A172 (cell line): ENCODE measurements around the gene KCNH4. TPM values are rescaled to one million over a fixed set of nuclear protein-coding genes. Genes with fewer than 3 reads are reported as not detected.
"Not testable (repeated sequence)": the region's sequence is repeated elsewhere in the genome, so short reads cannot be mapped to it uniquely, and the experiment has no call there.

Source experiments
- DNase-seq: peaks from one replicate; pipeline ENCODE4 v3.0.0-alpha.2; 2015; ENCODE audit warnings: low spot score
- total RNA-seq: library from RNA; depleted of rRNA; stranded (reverse); fragments of >200 nt; shearing (Covaris generic); gene quantifications from 2 replicates; pipeline ENCODE4 v1.2.3, GENCODE V29; 2014

KCNH4 gene
- total RNA-seq, 1 experiment from 2014 or later: not detected

GRCh38 chr17:42178817-42179216 lies 2.1 kb downstream of the KCNH4 start:
- peak; percentile 39 for DNase-seq

GRCh38 chr17:42177684-42178083 lies 3.3 kb downstream of the KCNH4 start:
- DNase-seq: no peak

GRCh38 chr17:42174126-42174783 lies 6.7 kb downstream of the KCNH4 start:
- DNase-seq: no peak

DNA sequence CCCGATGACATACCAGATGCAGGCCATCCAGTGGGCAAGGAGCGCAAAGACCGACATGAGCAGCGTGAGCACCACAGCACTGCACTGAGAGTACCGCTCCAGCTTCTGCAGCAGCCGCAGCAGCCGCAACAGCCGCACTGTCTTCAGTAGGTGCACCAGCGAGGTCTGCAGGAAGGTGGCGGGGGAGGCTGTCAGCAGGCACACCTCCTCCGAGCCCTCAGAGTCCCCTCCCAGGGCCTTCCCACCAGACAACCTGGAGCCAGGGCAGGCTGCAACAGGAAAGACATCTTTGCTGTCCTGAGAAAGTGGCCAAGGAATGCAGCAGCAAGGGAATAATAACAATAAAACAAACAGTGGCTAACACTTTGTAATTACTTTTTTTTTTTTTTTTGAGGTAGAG lies 9.1 kb downstream of the KCNH4 start:
- DNase-seq: no peak

- DNase-seq: no peak
These were observed 11.6 kb downstream of the KCNH4 start for GRCh38 chr17:42169351-42169750.

GRCh38 chr17:42167807-42168206 lies 13.1 kb downstream of the KCNH4 start:
- DNase-seq: no peak

DNA sequence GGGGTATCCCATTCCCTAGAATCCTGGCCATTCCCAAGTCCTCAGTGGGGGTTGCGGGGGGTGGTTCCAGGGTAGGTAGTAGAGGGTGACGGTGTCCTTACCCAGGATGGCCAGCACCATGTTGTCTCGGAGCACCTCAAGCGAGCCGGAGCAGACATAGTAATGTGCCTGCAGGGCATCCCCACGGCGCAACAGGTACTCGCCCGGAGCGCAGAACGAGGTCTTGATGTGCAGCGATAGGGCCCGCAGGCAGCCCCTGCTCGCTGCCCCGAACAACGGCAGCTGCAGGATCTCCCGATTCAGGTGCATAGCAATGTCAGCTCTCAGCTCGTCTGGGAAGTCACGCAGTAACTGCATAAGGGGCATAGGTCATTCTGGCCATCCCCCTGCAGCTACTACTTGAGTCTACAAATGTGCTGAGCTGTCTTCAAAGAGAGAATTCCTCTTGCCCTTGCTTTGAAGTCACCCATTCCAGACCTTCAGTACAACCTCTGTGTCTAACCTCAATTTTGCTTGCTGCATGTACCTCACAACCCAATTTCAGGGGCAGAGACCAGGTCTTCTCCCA lies 14.7 kb downstream of the KCNH4 start:
- no peak for DNase-seq

- no peak for DNase-seq
These were observed 15.2 kb downstream of the KCNH4 start for GRCh38 chr17:42165751-42166150.

GRCh38 chr17:42163696-42164407 lies 17.1 kb downstream of the KCNH4 start:
- no peak for DNase-seq

DNA sequence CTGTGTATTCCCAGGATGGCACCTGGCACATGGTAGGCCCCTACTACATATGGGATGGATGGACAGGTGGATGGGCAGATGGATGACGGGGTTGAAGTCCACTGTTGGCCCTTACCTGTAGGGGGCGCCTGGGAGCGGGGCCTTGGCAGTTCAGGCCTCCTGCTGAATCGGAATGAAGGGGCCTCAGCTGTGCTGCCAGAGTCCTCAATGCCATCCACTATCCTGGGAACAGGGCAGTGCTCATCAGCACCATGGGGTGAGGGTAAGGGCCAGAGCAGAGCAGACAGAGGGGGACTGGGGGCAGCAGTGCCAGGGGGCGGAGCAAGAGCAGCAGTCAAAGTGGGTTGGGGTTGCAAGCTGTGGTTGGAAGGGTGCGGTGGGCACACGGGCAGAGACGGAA lies 17.8 kb downstream of the KCNH4 start:
- no peak for DNase-seq

DNA sequence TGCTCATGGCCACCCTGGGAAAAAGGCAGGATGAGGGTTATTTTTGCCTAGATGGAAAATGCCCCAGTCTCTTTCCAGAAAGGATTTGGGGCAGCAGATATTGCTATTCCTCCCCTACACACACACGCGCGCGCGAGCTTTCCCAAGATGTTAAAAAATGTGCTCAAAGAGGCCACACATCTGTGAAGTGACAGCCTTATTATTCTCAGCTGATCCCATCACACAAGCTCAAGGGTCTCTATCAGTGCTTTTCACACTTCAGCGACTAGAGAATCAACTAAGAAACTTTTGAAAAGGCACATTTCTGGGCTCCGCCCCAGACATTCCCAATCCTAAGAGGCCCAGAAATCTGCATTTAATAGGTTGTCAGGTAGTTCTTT lies 20.4 kb downstream of the KCNH4 start:
- no peak for DNase-seq

DNA sequence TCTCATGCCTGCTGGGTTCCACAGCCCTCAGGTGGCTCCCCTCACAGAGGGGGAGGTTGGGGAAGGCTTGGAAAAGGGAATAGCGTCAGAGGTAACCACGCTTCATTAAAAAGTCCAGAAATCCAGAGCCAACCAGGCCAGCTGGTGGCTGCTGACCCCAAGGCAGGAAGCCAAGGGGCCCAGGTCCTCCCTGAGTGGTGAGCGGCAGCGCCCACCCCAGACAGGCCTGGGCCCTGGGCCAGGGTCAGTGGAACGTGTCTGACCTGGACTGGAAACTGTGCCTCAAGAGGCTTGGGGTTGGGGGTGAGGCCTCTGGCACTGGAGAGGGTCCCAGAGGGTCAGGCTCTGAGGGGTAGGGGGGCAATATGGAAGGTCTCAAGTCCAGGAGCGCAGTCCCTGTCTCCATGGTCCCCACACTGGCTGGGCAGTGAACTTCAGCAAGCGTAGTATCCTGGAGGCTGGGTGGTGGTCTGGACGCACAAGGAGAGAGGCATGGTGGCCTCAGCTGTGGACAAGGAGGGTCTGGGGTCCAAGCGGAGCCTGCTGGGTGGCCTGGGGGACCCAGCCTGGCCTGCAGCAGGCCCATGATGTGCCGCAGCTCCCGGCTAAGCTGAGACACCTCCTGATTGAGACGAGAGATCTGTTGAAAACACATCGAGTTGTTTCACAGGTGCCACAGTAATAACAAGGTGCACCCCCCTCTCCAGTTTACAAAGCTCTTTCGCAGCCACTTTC lies 21.0 kb downstream of the KCNH4 start:
- DNase-seq: no peak

DNA sequence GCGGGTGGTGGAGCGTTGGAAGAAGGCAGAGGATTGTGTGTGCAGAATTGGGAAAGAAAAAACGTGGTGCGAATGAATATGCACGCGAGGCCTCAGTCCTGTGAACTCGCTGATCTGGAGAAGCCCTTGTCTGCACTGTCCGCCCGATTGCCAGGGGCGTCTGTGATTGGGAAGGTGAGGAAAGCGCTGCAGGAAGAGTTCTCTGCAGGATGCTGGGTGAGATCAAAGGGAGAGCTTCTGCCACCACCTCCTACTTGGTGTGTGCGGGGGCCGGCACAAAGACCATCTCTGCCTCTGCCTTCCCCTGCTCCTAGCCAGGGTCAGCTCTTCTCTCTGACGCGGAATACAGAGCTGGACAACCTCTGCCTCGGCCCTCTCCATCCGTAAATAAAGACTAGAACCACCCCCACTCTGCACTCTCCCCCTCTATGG lies 25.3 kb downstream of the KCNH4 start:
- no peak for DNase-seq

GRCh38 chr17:42153919-42154742 lies 26.8 kb downstream of the KCNH4 start:
- DNase-seq: no peak

DNA sequence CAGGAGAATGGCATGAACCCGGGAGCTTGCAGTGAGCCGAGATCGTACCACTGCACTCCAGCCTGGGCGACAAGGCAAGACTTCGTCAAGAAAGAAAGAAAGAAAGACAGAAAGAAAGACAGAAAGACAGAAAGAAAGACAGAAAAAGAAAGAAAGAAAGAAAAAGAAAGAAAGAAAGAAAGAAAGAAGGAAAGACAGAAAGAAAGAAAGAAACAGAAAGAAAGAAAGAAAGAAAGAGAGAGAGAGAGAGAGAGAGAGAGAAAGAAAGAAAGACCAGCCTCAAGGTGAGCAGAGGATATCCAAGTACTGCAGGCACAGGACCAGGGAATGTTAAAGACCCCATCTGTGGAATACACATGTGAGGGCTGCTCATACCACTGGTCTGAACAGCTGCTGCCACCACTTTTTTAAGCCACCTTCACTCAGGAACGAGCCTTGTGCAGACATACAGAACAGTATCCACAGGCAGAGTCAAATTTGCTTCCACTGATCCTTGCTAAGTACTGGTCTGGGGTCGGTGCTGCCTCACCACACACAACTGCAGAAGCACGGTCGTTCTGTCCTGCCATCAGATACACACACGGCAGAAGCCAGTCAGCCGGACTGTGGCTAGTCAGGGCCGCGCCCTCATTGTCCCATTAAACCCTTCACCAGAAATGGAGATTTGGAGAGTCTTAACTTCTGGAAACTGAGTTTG lies 33.9 kb downstream of the KCNH4 start:
- DNase-seq: no peak

DNA sequence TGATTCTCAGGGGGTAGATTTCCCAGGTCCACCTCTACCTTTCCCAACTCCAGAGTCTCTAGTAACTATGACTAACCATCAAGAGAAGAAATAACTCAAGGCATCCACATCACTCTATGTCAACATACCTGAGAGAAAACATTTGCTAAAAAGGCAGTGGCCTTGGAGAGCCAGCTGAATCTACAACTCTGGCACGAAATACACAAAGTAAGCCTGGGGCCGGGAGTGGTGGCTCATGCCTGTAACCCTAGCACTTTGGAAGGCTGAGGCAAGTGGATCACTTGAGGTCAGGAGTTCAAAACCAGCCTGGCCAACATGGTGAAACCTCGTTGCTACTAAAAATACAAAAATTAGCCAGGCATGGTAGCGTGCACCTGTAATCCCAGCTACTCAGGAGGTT lies 37.8 kb downstream of the KCNH4 start:
- DNase-seq: not testable (repeated sequence)

GRCh38 chr17:42142371-42142896 lies 38.5 kb downstream of the KCNH4 start:
- peak; percentile 26 for DNase-seq

GRCh38 chr17:42141382-42141781 lies 39.6 kb downstream of the KCNH4 start:
- no peak for DNase-seq

- DNase-seq: not testable (repeated sequence)
These were observed 40.3 kb downstream of the KCNH4 start for GRCh38 chr17:42140690-42141089.

DNA sequence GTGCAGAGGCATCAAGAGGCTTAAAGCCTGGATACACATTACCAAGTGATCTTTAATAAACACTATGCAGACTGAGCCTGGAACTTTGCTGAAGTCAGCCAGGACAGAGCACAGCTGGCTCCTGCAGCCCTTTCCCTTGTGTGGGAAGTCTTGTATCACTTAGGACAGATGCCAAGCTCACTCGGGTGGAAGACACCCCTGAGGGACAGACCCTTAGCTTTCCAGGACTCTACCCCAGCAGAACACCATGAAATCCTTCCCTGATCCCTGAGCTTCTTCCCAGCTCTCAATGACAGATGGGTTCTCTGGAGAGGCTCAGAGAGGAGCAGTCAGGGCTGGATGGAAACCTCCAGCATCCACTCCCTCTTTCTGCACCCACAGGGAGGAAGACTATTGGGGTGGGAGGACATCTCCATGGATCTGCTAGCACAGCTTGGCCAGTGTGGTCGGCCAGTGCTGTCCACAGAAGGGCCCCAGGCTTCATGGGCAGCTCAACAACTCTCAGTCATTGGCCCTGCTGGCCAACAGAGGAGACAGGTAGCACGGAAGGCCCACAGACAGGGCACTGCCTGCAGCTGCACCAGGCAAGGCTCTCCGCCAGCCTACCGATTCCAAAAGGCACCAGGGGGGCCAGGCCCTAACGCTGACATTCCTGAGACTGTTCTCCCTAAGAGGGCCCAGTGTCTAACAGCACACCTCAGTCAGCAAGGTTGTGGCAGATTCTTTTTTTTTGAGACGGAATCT lies 42.0 kb downstream of the KCNH4 start:
- DNase-seq: no peak
